ENCODE results near the gene ARHGAP20. TPM values are rescaled to one million over a fixed set of nuclear protein-coding genes. Genes with fewer than 3 reads are reported as not detected.

ARHGAP20 gene
- total and polyA plus RNA-seq, 12 donors = 0.14 to 1.3 (median 0.32) TPM

DNA sequence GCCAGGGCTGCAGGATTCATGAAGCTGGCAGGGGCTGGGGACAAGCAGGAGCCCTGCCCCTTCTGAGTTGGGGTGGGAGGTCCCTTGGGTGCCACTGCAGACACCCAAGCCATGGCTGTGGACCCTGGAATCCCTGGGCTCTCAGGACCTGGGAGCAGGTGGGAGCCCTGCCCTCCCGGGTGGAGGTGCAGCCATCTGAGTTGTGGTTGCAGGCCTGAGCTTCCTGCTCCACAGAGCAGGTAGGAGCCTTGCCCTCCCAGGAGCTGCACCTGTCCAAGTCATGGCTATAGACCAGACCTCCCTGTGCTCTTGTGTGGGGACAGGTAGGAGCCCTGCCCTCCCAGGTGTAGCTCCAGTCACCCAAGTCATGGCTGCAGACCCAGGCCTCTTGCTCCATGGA, 113.5 kb downstream of the ARHGAP20 start:
- DNase-seq (no peak), ATAC-seq (no peak)
- Histone ChIP-seq H3K4me1 (no peaks in the 10 kb centered on the region), H3K36me3 (peaks cover 0 to 6% (median 0%) of the 10 kb centered on the region in 9 donors), H3K27ac (no peak overlapping the region), H3K4me3 (no peak overlapping the region), H3K27me3 (no peaks in the 10 kb centered on the region), H3K9me3 (no peaks in the 10 kb centered on the region)
- TF ChIP-seq, protein P1, sequence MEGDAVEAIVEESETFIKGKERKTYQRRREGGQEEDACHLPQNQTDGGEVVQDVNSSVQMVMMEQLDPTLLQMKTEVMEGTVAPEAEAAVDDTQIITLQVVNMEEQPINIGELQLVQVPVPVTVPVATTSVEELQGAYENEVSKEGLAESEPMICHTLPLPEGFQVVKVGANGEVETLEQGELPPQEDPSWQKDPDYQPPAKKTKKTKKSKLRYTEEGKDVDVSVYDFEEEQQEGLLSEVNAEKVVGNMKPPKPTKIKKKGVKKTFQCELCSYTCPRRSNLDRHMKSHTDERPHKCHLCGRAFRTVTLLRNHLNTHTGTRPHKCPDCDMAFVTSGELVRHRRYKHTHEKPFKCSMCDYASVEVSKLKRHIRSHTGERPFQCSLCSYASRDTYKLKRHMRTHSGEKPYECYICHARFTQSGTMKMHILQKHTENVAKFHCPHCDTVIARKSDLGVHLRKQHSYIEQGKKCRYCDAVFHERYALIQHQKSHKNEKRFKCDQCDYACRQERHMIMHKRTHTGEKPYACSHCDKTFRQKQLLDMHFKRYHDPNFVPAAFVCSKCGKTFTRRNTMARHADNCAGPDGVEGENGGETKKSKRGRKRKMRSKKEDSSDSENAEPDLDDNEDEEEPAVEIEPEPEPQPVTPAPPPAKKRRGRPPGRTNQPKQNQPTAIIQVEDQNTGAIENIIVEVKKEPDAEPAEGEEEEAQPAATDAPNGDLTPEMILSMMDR (IDR thresholded peaks at IDR 0.05) = no peak
- intact Hi-C loops (cut with DNase I) = no loop called here
- WGBS, 2 donors = 71 to 95% methylated on average over 1 of the region's 1 CpG

DNA sequence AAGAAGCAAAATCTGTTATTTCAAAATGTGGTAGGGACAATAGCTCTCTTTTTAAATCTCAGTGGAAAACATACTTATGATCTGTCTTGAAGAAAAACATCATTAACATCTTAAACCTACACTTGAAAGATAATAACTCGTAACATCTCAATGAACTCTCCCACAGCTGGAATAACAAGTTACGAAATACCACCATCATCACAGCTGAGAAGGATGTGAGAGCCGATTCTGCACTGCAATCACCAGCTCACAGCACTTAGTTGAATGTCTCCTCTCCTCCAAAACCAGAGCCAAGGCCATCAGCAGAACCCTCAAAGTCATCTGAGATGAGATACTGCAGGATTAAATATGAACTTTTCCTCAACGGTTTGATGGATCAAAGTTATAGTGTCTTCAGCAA, 124.3 kb downstream of the ARHGAP20 start:
- H3K27ac ChIP-seq = no peak overlapping the region
- H3K27me3 ChIP-seq = no peaks in the 10 kb centered on the region
- TF ChIP-seq, protein P1 (IDR thresholded peaks at IDR 0.05) = no peak
- DNase-seq (no peak), ATAC-seq (no peak)
- H3K9me3 ChIP-seq = no peaks in the 10 kb centered on the region
- no peak overlapping the region for H3K4me3 ChIP-seq
- WGBS, 2 donors = 38 to 50% methylated on average over 4 of the region's 4 CpGs
- intact Hi-C loops (cut with DNase I) = no loop called here
- H3K4me1 ChIP-seq = no peaks in the 10 kb centered on the region
- peaks cover 0 to 3% (median 0%) of the 10 kb centered on the region in 9 donors for H3K36me3 ChIP-seq

DNA sequence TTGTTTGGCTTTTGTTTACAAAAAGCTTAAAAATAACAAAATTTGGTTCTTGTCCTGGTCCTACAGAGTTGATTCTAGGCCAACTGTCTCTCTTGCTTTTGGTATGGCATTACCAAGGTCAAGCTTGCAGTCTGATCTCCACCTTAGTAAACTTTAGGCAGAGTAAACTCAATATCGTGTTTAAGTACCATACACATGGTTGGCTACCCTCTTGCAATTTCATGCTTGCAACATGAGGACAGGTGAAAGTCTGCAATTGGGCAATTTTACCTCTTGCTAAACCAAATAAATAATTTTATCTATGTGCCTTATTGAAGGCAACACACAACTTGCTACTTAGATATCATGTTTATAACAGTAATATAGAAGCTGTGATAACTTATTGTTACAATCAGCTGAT, 125.1 kb downstream of the ARHGAP20 start:
- ATAC-seq (no peak), DNase-seq (no peak)
- intact Hi-C loops (cut with DNase I) = no loop called here
- Histone ChIP-seq H3K9me3 (no peaks in the 10 kb centered on the region), H3K4me1 (no peaks in the 10 kb centered on the region), H3K4me3 (no peak overlapping the region), H3K27me3 (no peaks in the 10 kb centered on the region), H3K27ac (no peak overlapping the region), H3K36me3 (peaks cover 0 to 3% (median 0%) of the 10 kb centered on the region in 9 donors)
- TF ChIP-seq, protein P1 (IDR thresholded peaks at IDR 0.05) = no peak
- 94 to 95% methylated on average over 1 of the region's 1 CpG for whole genome bisulfite sequencing, 2 donors

DNA sequence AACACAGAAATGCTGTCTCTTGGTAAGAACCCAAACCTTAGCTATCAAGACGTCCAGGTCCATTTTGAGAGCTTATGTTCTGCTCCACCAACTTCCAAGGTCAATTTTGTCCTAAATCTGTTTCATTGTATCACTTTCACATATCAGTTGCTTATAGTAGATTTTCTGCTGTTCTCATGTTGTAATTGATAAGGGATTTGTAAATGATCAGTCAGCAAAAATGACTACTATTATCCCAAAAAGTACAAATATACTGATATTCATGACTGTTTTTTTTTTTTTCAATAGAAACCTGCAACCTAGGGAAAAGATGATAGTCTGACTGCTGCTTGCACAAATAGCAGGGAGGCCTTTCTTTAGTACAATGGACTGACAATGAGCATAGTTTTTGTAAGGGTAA, 128.1 kb downstream of the ARHGAP20 start:
- no peak for ATAC-seq
- TF ChIP-seq, protein P1 (IDR thresholded peaks at IDR 0.05) = no peak
- intact Hi-C loops (cut with DNase I) = no loop called here
- H3K27ac ChIP-seq = no peak overlapping the region
- DNase-seq = no peak
- H3K36me3 ChIP-seq = peaks cover 0 to 14% (median 0%) of the 10 kb centered on the region in 9 donors
- H3K9me3 ChIP-seq = no peaks in the 10 kb centered on the region
- no peaks in the 10 kb centered on the region for H3K4me1 ChIP-seq
- WGBS, 2 donors = 76 to 86% methylated on average over 1 of the region's 1 CpG
- no peak overlapping the region for H3K4me3 ChIP-seq
- no peaks in the 10 kb centered on the region for H3K27me3 ChIP-seq
